Gastrocnemius medialis (tissue), 4 donors: ENCODE results near the gene C9orf50.
A peak's percentile ranks its signal among the peaks of the same experiment; 100 is the strongest.

Source experiments
- CTCF ChIP-seq, 5 experiments: fragments of 450-650 bp in 3 of 5; fragments of 200-600 bp in 2 of 5; sonication (generic) in 2 of 5; IDR thresholded peaks in 4 of 5; conservative IDR thresholded peaks in 1 of 5; 1 replicate in 4 of 5; 2 replicates in 1 of 5; pipeline ENCODE4 v1.5.1; 2016 to 2019; ENCODE audit warnings: antibody characterized with exemption in 5 of 5, mild to moderate bottlenecking in 3 of 5, moderate library complexity in 3 of 5
- POLR2A ChIP-seq, 2 donors: fragments of 450-650 bp; IDR thresholded peaks; one replicate each; pipeline ENCODE4 v1.6.1; 2017; ENCODE audit warnings: antibody characterized with exemption in 2 of 2, mild to moderate bottlenecking in 2 of 2, moderate library complexity in 2 of 2

GRCh38 chr9:129596541-129597331, 24.2 kb downstream of the C9orf50 start:
- TF ChIP-seq CTCF (IDR thresholded peaks at IDR 0.05 in 4 of 5, conservative IDR thresholded peaks at IDR 0.05 in 1 of 5) (no peak), POLR2A (IDR thresholded peaks at IDR 0.05) (peak in 1 of 2 donors; percentile 27)
